HG03159 (cell line): ENCODE results near the gene ZNF710.

ENCODE experiments used
- ATAC-seq: cut with Tn5 transposase; IDR thresholded peaks from one replicate; pipeline ENCODE4 v1.9.1; 2021; ENCODE audit warnings: mild to moderate bottlenecking, moderate library complexity; ENCODE audit not compliant: unreplicated experiment

The ZNF710 gene

DNA sequence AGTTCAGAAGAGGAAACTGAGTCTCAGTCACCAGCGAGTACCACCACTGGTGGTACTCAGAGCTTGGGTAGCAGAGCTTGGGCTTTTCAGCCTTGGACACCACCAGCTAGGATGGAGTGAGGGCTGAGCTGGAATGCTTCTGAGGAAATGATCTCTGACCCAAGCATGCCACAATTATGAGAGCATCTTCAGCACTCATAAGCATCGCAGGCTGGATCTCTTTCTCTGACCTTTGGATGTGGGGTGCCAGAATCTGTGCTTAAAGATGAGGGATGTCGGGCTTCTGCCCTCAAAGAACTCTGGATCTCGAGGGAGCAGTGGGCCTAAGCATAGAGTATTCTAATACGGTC lies 36.4 kb downstream of the ZNF710 start:
- ATAC-seq: no peak

DNA sequence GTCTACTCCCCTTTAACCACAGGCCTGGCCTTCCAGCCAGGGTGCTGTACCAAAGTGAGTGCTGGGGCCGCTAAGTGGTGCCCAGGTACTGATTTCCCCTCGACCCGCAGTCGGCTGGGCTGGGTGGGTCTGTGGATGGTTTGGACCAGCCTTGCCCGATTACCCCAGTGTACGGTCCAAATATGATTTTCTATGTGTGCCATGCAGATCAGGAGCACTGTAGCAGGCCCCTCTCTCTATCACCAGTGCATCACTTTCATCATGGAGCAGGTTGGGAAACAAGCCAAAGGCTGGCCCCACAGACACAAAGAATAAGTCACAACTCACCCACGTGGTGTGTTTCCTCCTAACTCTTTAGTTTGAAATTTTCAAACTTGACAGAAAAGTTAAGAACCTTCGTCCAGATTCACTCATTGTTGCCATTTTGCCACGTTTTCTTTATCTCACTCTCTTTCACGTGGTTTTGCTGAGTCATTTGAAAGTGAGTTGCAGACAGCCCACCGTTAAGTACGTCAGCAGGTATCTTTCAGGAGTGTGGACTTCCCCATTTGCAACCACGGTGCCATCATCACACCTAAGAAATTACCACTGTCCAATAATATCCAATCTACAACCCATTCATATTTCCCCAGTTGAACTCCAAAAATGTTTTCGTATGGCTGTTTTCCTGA lies 37.0 kb downstream of the ZNF710 start:
- peak; percentile 79 for ATAC-seq

DNA sequence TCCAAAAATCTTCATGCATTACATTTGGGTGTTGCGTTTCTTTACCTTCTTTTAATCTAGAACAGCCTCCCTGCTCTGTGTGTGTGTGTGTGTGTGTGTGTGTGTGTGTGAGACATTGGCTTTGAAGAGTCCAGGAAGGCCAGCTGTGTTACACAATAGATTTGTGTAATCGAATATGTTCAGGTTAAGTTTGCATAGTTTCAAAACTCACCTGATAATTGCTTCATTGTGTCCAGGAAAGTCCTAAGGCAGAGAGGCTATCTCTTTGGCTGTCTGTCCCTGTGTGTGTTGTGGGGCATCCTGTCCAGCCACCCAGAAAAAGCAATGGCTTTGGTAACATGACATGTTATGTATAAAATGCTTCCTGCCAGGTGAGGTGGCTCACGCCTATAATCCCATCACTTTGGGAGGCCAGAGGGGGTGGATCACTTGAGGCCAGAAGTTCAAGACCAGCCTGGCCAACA lies 37.5 kb downstream of the ZNF710 start:
- ATAC-seq: no peak

DNA sequence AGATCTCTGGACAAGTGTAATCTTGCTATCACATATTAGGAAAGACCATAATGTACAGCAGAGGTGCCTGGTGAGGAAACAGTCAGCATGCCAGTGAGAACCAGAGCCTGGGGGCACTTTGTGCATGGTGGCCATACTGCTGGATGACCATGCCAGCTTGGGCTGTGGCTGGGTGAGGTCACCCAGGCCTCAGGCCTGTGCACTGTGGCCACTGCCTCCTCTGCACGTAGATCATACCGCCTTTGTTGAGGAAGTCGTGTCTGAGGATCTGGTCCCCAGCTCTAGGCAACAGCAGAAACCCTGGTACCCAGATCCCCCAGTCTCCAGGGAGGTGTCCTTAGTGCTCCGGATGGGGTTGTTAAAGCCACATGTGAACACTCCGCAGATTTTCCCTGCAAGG lies 38.9 kb downstream of the ZNF710 start:
- ATAC-seq: no peak

DNA sequence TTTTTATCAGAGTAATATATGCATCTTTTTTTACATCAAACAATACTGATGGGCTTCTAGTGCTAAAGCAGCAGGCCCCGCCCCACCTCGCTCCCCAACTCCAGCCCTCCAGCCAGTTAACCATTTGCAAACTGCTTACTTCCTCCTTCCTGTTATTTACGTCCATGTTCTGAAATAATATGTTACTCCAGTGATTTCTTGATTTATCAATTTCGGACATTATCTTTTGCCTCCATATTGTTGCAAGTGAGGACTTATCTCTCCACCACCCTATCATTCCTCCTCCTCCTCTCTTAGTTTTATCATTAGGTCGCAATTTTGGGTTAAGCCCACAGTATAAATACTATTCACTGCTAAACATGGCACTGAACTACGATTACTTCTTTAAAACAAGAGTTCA lies 39.5 kb downstream of the ZNF710 start:
- ATAC-seq: no peak

DNA sequence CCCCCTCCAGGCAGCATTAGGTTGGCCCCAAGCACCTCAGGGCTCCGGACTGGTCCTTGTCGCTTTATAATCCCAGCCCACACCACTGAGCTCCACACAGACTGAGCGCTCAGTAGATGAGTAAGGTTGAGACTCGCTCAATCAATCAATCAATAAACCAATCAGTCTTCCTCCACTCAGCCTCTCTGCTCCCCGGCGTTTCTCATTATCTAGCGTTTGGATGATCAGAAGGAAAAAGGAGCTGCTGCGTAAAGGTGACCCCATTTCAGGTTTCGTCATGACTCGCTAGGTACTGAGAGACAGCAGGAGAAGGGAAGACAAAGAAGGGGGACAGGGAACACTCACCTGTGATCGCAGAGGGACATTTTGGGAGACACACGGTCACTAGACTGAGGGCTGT lies 41.2 kb downstream of the ZNF710 start:
- ATAC-seq: no peak

DNA sequence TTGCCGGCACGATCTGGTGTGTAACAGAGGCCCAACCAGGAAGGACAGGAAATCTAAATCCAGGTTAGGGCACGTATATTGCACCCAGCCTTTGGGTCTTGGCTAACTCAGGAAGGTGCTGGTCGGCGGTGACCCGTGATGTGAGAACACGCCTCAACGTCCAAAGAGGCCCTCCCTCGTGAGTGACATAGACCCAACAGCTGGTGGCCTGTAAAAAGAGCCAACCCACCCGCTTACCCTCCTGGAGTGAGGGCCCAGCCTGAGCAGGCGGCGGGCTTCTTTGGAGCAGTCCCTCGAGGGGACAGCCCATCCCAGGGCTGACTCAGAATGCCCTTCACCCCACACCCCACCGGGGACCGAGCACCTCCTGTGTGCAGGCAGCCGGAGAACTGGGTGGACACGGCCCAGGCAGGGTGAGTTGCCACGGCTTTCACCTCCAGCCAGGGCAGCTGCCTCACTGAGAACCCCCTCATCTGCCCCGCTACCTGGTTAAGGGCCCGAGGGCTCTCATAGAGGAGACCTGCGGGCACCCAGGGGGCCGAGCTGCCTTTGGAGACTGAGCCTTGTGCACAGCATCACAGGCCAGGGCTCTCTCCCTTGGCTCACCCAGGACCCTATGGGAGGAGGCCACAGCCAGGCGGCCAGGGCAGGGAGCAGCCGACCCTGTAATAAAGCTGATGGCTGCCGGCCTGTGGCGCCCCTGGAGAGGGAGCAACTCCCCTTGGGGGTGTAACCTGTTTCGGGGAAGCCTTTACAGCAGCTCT lies 41.8 kb downstream of the ZNF710 start:
- no peak for ATAC-seq

DNA sequence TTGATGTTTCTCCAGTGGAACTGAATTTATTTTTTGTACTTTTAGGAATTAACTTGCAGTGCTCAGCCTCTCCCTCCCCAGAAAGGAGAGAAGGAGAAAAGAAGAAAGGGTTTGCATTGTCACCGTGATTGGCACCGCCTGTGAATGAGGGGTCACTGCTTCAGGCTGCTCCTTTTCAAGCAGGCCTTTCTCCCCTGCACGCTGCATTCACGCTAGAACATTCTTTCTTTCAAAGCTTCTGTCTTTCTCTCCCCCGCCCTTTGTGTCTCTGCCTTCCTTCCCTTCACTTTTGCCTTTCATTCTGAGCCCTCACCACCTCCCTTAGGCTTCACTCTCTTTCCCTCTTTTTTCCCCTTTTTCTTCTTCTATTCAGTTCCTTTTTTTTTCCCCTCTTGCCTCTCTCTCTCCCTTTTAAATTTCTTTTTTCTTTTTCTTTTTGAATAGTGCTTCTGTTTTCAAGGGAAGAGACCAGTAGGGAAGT lies 42.4 kb downstream of the ZNF710 start:
- ATAC-seq: no peak

DNA sequence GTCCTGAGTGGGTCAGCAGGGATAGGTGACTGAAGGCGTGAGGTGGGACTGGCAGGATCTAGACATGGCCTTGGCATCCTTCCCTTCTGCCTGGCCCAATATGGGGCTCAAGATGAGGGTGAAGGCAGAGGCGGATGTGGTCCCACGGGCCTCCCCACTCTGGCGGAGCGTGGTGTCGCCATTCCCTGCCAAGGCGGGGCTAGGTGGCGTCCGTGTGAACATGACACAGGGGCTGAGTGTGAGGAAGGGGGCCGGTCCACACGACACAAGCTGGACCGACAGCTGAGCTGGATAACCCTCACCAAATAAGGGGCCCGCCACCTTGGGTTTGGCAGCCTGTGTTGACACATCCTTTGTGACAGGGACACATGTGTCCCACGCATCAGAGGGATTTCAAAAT lies 43.1 kb downstream of the ZNF710 start:
- no peak for ATAC-seq

DNA sequence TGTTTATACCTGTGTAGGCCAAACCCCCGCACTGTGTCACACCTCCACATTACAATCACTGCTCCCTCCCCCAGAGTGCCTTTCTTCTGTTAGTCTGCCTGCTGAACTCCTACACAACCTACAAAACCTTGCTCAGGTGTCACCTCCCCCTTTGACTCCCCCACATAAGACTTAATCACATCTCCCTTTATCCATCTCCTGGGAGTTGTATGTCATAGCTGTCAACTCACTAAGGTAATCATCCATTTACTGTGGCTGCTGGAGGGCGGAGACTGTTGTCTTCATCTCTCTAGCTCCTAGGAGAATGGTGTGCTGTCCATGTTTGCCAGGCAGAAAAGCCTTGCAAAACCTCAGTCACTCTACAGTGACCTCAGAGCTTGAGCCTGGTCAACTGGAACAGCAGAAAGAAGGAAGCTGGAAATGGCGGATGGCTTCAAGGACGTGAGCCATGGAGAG lies 43.8 kb downstream of the ZNF710 start:
- no peak for ATAC-seq

DNA sequence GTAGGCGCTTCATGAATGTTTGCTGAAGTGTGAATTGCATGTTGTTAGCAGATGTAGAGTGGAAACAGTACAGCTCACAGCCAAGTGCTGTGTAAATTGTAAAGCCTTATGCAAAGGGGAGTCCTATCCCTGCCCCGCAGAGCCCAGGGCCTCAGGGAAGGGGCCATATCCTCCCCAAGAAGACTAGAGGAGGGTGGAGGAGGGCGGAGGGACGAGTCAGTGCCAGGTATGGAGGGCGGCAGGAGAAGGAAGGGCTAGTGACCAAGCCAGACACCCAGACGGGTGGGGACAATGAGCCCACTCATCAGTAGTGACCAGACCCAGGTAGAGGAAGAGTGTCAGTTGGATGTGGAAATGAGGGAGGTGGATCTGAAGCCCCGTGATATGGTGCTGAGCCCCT lies 45.2 kb downstream of the ZNF710 start:
- no peak for ATAC-seq

DNA sequence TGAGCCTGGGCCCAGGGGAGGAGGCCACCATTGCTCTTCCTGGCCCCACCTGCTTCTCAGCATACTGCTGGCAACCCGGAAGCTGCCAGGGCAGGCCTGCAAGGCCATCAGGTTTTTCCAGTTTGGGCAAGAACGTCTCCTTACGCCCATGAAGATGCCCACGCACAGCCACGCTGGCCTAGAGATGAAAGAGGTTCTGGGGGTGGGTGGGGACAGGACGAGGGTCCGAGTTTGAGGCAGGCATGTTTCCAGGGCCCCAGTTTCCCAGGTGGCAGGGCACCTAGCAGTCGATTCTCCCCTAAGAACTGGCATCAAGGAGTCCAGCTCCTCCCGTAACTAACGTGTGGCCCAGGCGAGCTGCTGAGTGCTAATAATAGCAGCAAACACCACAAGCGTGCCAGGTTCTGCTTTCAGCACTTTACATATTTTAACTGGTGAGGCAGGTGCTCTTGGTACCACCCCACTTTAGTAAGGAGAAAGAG lies 45.8 kb downstream of the ZNF710 start:
- peak; percentile 50 for ATAC-seq

DNA sequence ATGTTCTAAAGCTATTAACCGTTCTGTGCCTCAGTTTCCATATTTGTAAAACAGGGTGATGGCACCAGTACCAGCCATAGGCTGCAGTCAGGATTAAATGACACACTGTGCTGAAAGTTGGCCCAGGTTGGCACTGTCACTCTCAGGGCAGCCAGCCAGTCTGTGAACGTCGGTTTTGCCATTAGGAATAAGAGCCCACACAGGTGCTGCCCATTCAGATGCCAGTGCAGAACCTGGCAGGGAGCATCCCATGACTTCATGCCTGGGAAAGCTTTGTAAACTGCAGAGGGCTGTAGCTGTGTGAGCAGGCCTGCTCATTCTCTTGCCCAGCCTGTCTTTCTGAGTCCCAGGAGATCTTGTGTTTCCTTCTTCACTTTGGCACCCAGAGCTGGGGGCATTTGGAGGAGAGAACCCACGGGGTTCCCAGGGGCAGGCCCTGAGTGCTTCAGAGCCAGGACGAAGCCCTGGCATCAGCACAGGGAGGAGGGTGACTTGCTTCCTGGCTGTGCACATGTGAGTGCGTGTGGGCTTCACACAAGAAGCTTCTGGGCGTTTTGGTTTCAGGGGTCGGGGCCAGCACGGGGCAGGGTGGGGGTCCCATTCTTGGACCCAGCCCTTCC lies 46.9 kb downstream of the ZNF710 start:
- ATAC-seq: no peak

DNA sequence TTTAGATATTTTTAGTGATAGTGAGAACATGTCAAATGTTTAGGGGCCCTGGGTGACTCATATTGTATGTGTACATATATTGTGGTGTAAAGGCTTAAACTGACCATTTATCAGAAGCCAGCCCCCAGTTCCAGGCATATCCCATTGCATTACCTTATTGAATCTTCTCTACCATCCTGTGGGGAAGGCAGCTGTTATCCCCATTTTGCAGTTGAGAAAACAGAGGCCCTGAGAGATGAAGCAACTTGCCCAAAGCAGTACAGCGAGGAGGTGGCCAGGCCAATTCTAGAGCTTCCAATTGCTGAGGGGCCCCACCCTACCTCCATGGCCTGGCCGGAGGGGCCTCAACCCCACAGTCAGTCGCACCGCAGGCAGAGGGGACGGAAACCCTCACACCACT lies 47.9 kb downstream of the ZNF710 start:
- ATAC-seq: no peak

DNA sequence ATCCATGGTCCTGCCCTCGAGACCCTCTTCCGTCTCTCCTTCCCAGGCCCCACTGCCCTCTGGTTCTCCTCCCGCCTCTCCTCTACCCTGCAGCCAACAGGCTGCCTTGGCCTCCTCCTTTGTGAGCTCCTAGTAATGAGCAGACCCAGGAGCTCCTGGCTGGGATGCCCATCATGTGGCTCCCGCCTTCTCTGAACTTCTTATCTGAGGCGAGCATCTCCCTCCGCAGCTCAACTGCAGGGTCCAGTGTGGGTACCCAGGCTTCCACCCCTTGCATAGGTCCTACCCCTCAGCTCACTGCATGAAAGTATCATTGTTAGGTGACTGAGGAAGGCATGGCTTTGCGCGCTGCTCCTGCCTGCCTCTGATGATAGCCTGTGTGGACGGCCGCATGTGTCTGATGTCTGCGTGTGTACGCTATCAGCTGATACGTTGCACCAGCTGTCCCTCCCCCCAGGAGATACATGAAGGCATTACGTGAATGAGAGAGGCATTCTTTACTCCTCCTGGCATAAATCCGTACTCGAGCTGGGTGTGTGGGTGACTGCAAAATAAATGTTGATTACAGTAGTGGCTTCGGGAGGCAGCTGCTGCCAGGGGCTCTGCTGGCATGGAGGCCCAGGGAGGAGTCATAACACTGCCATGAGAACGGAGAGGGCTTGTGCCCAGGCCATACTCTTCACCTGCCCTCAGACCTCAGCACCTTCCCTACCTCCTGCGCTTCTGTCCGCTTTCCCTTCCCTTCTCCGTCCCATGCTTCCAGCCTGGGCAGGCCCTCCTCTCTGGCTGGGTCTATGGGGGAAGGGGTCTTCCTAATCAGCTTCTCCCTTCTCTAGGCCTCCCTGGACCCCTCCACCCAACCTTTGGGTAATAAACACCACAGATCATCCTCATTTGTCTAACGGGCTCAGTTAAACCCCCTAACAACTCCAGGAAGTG lies 48.8 kb downstream of the ZNF710 start:
- ATAC-seq: no peak

DNA sequence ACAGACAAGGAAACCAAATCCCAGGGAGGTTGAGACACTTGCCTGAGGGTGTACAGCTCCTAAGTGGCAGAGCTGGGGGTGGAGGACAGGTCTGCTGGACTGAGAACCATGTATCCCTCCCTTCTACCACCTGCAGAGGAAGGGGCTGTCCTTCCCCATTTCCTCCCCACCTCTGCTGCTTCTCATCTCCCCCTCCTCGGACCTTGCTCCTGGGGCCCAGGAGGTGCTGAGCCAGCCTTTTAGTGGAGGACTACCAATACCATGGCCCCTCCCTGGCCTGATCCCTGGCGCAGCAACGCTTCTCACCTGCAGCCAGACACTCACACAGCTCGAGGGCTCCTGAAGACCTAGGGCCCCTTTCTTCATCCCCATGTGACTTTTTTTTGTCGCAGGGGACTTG lies 50.8 kb downstream of the ZNF710 start:
- ATAC-seq: no peak

DNA sequence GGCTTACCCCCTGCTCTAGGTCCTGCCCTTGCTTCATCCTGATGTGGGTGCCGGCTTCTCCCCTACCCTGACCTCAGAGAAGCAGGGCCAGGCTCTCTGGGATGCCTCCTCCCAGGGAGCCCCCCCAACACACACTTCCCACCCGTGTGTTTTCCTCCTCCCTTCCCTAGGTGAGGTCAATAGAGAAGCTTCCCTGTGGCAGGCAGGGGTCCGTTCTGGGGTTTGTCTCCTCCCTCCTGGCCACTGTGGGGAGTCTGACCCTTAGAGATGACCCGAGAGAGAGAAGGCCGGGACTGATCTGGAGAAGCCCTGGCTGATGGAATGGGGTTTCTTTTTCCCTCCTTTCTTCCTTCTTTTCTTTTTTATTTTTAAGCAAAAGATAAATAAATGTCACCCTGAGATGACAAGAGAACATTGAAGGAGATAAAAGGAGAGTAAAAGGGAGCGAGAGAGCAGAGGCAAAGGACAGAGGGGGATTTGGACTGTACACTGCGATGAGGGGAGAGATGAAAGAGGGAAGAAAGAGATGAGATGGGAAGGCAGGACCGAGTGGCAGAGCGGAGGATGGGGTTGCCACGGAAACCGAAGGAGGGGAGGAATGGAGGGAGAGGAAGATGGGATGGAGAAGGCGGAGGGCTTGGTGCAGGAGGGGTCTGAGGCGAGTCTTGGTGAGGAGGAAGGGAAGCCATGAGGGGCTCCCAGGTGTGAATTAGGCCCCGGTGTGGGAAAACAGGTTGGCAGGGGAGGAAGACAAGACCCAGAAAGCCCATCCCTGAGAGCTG lies 52.8 kb downstream of the ZNF710 start:
- no peak for ATAC-seq

DNA sequence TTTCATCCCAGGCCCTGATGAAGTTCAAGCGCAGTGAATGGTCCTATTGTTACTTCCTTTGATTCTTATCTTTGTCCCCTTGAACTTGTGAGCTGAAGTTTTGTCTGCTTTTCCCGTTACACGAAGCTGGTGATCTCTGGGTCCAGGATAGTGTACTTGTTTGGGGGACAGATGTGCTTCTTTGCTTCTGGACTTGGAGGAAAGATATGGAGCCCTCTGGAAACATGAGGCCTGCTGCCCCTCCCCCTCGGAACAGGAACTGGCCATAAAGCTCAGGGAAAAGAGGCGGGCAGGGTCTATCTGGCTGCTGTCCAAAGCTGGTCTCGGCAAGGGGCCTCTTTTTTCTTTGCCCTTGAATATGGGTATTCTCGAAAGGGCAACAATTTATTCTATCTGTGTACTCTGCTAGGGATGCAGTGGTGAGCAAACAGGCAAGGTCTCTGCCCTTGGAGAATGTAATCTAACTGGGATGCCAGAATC lies 53.5 kb downstream of the ZNF710 start:
- ATAC-seq: no peak

DNA sequence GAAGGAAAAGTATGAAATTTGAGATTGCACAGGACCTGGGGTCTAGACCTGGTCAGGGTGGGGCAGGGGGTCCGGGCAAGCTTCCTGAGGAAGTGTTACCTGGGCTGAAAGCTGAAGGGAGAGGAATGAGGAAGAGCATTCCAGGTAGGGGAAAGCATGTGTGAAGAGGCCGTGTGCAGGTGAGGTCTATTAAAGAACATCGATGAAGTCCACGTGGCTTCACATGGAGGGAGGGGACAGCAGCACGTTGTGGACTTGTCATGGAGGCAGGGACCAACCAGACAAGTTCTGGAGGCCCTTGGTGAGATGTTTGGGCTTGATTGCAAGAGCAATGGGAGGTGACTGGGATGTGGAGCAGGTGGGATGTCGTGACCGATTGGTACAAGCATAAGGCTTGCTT lies 54.1 kb downstream of the ZNF710 start:
- ATAC-seq: no peak

DNA sequence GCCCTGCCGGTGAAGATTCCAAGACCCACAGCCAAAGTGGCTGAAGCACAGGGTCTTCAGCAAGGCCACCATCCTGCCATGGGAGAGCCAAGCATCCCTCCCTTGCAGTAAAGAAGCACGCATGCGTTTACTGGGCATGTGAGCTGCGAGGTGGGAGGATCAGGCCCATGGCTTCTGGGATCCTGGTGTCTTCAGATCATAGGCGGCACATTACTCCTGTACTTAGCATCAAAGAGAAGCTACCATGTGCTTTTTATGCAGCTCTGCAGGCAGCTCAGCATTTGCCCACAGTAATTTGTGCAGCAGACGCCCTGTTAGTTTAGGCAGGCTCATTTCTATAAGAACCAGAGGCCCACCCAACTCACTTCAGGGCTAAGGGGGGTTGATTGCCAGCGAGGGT lies 55.4 kb downstream of the ZNF710 start:
- ATAC-seq: no peak
